Measurements from ENCODE around the gene RNLS.

- TF ChIP-seq CTCF (conservative IDR thresholded peaks at IDR 0.05; ENCODE audit: low read depth, low read length) = no peak
- TF ChIP-seq EZH2 (IDR thresholded peaks at IDR 0.05; ENCODE audit: borderline replicate concordance, low read depth, low read length, poor library complexity, severe bottlenecking) = no peak
Observed at GRCh38 chr10:88395677-88396076, 187.4 kb downstream of the RNLS start.

All from A673 (cell line).